Measurements from ENCODE around the gene FAM13A.
A peak's percentile ranks its signal among the peaks of the same experiment; 100 is the strongest.

FAM13A gene

DNA sequence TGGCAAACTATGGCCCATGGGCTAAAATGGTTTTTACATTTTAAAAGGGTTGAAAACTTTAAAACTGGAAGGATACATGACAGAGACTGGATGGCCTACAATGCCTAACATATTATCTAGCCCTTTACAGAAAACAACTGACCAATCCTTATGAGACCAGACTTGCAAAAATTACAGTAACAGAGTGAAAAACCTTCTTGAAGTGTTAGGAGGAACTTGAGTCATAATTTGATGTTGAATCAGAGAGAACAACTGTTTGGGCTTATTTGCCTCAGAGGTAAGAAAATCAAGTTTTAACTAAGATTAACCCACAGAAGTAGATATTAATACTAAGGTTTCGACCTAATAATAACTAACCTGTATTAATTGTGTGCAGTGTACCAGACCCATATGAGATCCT, 347.0 kb downstream of the FAM13A start:
- no peaks in the 10 kb centered on the region for H3K27me3 Mint-ChIP-seq
- peaks cover 31% of the 10 kb centered on the region for H3K36me3 Mint-ChIP-seq (ENCODE audit: insufficient read depth)
- ATAC-seq (replicated peaks) (no peak), DNase-seq (no peak)
- peaks cover 0 to 6% of the 10 kb centered on the region in 2 donors for H3K4me1 Mint-ChIP-seq (ENCODE audit: low read depth in 2 of 2)
- peak overlapping the region in 1 of 2 donors; percentile 23 for H3K27ac Mint-ChIP-seq
- H3K9me3 Mint-ChIP-seq = no peaks in the 10 kb centered on the region
- H3K4me3 Mint-ChIP-seq = no peak overlapping the region

GRCh38 chr4:88706574-88706973, 350.4 kb downstream of the FAM13A start:
- no peak overlapping the region for H3K27ac Mint-ChIP-seq
- H3K4me3 Mint-ChIP-seq = no peak overlapping the region
- no peaks in the 10 kb centered on the region for H3K4me1 Mint-ChIP-seq (ENCODE audit: low read depth in 2 of 2)
- no peaks in the 10 kb centered on the region for H3K9me3 Mint-ChIP-seq
- no peak for DNase-seq
- H3K36me3 Mint-ChIP-seq (ENCODE audit: insufficient read depth) = peaks cover 32% of the 10 kb centered on the region
- no peak for ATAC-seq (replicated peaks)
- no peaks in the 10 kb centered on the region for H3K27me3 Mint-ChIP-seq

DNA sequence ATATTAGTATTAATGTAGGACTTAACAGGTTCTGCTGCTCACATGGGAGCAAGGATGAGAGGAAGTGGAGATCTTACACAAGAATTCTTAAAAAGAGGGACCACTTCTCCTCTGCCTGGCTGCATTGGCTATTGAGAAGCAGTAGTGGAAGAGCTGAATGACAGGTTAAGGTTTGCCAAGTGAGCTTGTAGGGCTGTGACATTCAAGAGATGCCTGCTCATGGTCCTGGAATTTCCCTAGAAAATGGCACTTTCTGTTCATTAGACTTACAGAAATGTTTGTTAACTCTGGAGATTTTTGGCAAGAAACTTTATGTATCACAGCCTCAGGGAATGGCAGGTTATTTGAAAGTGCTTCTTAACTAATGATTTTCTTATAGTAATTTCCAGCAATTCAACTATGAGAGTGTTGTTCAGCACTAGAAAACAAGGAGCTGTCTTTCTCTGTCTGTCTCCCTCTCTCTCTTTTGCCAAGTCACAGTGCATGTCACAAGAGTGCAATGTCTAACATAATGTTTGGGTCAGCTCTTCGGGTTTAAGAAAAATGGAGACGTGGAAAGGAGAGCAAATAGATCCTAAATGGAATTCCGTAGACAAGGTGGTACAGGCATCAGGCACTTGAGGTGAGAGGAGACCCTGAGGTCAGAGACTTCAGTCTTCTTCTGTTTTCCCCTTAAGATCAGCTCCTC, 351.0 kb downstream of the FAM13A start:
- Mint-ChIP-seq H3K27ac (no peak overlapping the region), H3K27me3 (no peaks in the 10 kb centered on the region), H3K36me3 (ENCODE audit: insufficient read depth) (peaks cover 32% of the 10 kb centered on the region), H3K4me3 (no peak overlapping the region), H3K4me1 (ENCODE audit: low read depth in 2 of 2) (no peaks in the 10 kb centered on the region), H3K9me3 (no peaks in the 10 kb centered on the region)
- DNase-seq (no peak), ATAC-seq (replicated peaks) (no peak)

GRCh38 chr4:88705223-88705622, 351.8 kb downstream of the FAM13A start:
- Mint-ChIP-seq H3K27ac (no peak overlapping the region), H3K36me3 (ENCODE audit: insufficient read depth) (peaks cover 32% of the 10 kb centered on the region), H3K27me3 (no peaks in the 10 kb centered on the region)

GRCh38 chr4:88702782-88703181, 354.2 kb downstream of the FAM13A start:
- no peaks in the 10 kb centered on the region for H3K27me3 Mint-ChIP-seq
- ATAC-seq (replicated peaks) (no peak), DNase-seq (no peak)
- H3K4me1 Mint-ChIP-seq (ENCODE audit: low read depth in 2 of 2) = peaks cover 6 to 9% of the 10 kb centered on the region in 2 donors
- no peak overlapping the region for H3K4me3 Mint-ChIP-seq
- no peaks in the 10 kb centered on the region for H3K9me3 Mint-ChIP-seq
- H3K36me3 Mint-ChIP-seq (ENCODE audit: insufficient read depth) = peaks cover 25% of the 10 kb centered on the region
- no peak overlapping the region for H3K27ac Mint-ChIP-seq

More at GRCh38 chr4:88705223-88705622, 351.8 kb downstream of the FAM13A start:
- no peaks in the 10 kb centered on the region for H3K4me1 Mint-ChIP-seq (ENCODE audit: low read depth in 2 of 2)
- no peak overlapping the region for H3K4me3 Mint-ChIP-seq
- ATAC-seq (replicated peaks) = no peak
- no peaks in the 10 kb centered on the region for H3K9me3 Mint-ChIP-seq
- DNase-seq = no peak

- Mint-ChIP-seq H3K9me3 (no peaks in the 10 kb centered on the region), H3K27me3 (no peaks in the 10 kb centered on the region), H3K27ac (peak overlapping the region; percentile 95 to 98), H3K36me3 (ENCODE audit: insufficient read depth) (peaks cover 11% of the 10 kb centered on the region), H3K4me3 (no peak overlapping the region), H3K4me1 (ENCODE audit: low read depth in 2 of 2) (peaks cover 11 to 22% of the 10 kb centered on the region in 2 donors)
- DNase-seq (no peak), ATAC-seq (replicated peaks) (no peak)
Measured at GRCh38 chr4:88698519-88698918, 358.5 kb downstream of the FAM13A start.

- Mint-ChIP-seq H3K36me3 (ENCODE audit: insufficient read depth) (peaks cover 15% of the 10 kb centered on the region), H3K27ac (peak within 1 kb of the TSS; percentile 95 to 98), H3K9me3 (no peaks in the 10 kb centered on the region), H3K4me1 (ENCODE audit: low read depth in 2 of 2) (peaks cover 11 to 22% of the 10 kb centered on the region in 2 donors), H3K27me3 (no peaks in the 10 kb centered on the region), H3K4me3 (peak within 1 kb of the TSS; percentile 89 to 91)
- ATAC-seq (replicated peaks) (peak; percentile 96), DNase-seq (peak; percentile 69 to 75 (median 74))
Measured at GRCh38 chr4:88697588-88698329, 359.2 kb downstream of the FAM13A start, which contains the start of gene NAP1L5. NAP1L5 (minus strand) TSS chr4:88697829; CDS start chr4:88697754, 75 bp downstream.

DNA sequence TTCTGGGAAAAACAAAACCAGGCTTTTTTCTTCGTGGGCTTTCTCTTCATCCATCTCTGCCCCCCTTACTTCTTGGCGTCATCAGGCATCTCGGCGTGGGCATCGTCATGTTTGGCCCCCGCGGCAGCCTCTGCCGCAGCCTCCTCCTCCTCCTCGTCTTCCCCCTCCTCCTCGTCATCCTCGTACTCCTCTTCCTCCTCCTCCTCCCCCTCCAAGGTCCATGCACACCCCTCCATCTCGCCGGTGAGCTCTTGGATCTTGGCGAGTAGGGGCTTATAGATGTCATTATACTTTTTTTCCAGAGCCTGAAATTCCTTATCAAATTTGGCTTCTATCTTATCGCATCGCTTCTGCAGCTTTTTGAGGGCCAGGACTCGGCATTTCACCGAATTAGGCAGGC, 359.8 kb downstream of the FAM13A start:
- peak; percentile 15 for ATAC-seq (replicated peaks)

DNA sequence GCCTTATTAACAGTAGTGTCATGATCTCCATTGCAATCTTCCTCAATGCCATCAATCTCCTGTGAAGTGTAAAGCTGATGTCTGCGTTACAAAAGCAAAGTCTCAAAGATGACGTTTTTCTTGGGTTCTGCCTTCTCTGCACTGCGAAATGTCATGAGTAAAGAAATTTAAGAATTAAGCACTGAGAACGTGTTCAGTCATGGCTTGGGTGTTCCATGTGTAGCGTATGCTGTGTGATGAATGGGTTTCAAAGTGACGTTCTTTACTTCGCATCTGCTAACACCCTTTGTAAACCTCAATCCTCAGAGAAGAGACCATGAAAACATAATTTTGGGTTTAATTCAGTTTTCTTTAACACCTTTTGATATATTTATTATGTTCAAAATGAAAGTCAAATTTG, 360.4 kb downstream of the FAM13A start:
- peaks cover 11 to 22% of the 10 kb centered on the region in 2 donors for H3K4me1 Mint-ChIP-seq (ENCODE audit: low read depth in 2 of 2)
- DNase-seq = no peak
- H3K27me3 Mint-ChIP-seq = no peaks in the 10 kb centered on the region

More for the DNA sequence above, 359.8 kb downstream of the FAM13A start:
- Mint-ChIP-seq H3K4me1 (ENCODE audit: low read depth in 2 of 2) (peaks cover 11 to 22% of the 10 kb centered on the region in 2 donors), H3K27ac (peak overlapping the region; percentile 95 to 98), H3K36me3 (ENCODE audit: insufficient read depth) (peaks cover 15% of the 10 kb centered on the region), H3K27me3 (no peaks in the 10 kb centered on the region), H3K4me3 (peak overlapping the region; percentile 89 to 91), H3K9me3 (no peaks in the 10 kb centered on the region)
- DNase-seq = peak in 2 of 3 experiments; percentile 2 to 6

GRCh38 chr4:88693792-88694191, 363.2 kb downstream of the FAM13A start:
- no peaks in the 10 kb centered on the region for H3K9me3 Mint-ChIP-seq
- DNase-seq (no peak), ATAC-seq (replicated peaks) (no peak)
- no peak overlapping the region for H3K4me3 Mint-ChIP-seq
- peaks cover 10 to 18% of the 10 kb centered on the region in 2 donors for H3K4me1 Mint-ChIP-seq (ENCODE audit: low read depth in 2 of 2)
- no peak overlapping the region for H3K27ac Mint-ChIP-seq
- no peaks in the 10 kb centered on the region for H3K27me3 Mint-ChIP-seq
- peaks cover 27% of the 10 kb centered on the region for H3K36me3 Mint-ChIP-seq (ENCODE audit: insufficient read depth)

More for the DNA sequence above, 360.4 kb downstream of the FAM13A start:
- ATAC-seq (replicated peaks) = no peak
- Mint-ChIP-seq H3K36me3 (ENCODE audit: insufficient read depth) (peaks cover 15% of the 10 kb centered on the region), H3K27ac (peak overlapping the region; percentile 95 to 98), H3K9me3 (no peaks in the 10 kb centered on the region), H3K4me3 (peak overlapping the region; percentile 89 to 91)

- Mint-ChIP-seq H3K27me3 (no peaks in the 10 kb centered on the region), H3K27ac (no peak overlapping the region), H3K36me3 (ENCODE audit: insufficient read depth) (peaks cover 36% of the 10 kb centered on the region), H3K9me3 (no peaks in the 10 kb centered on the region), H3K4me3 (no peak overlapping the region), H3K4me1 (ENCODE audit: low read depth in 2 of 2) (no peaks in the 10 kb centered on the region)
- ATAC-seq (replicated peaks) (no peak), DNase-seq (no peak)
Measured at GRCh38 chr4:88690355-88690754, 366.6 kb downstream of the FAM13A start.

- Mint-ChIP-seq H3K4me3 (no peak overlapping the region), H3K36me3 (ENCODE audit: insufficient read depth) (peaks cover 52% of the 10 kb centered on the region), H3K9me3 (no peaks in the 10 kb centered on the region), H3K27me3 (no peaks in the 10 kb centered on the region), H3K27ac (no peak overlapping the region), H3K4me1 (ENCODE audit: low read depth in 2 of 2) (peaks cover 0 to 3% of the 10 kb centered on the region in 2 donors)
- ATAC-seq (replicated peaks) (no peak), DNase-seq (no peak)
Measured at GRCh38 chr4:88681209-88681608, 375.8 kb downstream of the FAM13A start.
